ENCODE results near the gene PDE10A. TPM values are rescaled to one million over a fixed set of nuclear protein-coding genes. Genes with fewer than 3 reads are reported as not detected.

Gene PDE10A
- total RNA-seq, 1 experiment from 2014 or later, result 2.1 TPM

- H3K36me3 ChIP-seq (ENCODE audit: low read depth, low read length), result no peaks in the 10 kb centered on the region
- CTCF ChIA-PET, result no interaction called here
- H2AFZ ChIP-seq (ENCODE audit: low read length), result no peak overlapping the region
- H3K9me2 ChIP-seq (replicated peaks; ENCODE audit: low read length), result no peaks in the 10 kb centered on the region
- H3F3A ChIP-seq (ENCODE audit: low read length, unreplicated experiment), result no peaks in the 10 kb centered on the region
- H3K27me3 ChIP-seq (ENCODE audit: low read length), result no peaks in the 10 kb centered on the region
- no peaks in the 10 kb centered on the region for H4K20me1 ChIP-seq (ENCODE audit: low read length)
- no peak overlapping the region for H3K4me3 ChIP-seq (ENCODE audit: low read length)
- no peaks in the 10 kb centered on the region for H3K9me3 ChIP-seq (ENCODE audit: low read length)
- no peak overlapping the region for H3K27ac ChIP-seq (ENCODE audit: low read length)
- BruUV-seq (replicated peaks), result no TSS peak
- no peaks in the 10 kb centered on the region for H3K4me1 ChIP-seq (ENCODE audit: insufficient read depth, low read length)
- TF ChIP-seq, protein P1, sequence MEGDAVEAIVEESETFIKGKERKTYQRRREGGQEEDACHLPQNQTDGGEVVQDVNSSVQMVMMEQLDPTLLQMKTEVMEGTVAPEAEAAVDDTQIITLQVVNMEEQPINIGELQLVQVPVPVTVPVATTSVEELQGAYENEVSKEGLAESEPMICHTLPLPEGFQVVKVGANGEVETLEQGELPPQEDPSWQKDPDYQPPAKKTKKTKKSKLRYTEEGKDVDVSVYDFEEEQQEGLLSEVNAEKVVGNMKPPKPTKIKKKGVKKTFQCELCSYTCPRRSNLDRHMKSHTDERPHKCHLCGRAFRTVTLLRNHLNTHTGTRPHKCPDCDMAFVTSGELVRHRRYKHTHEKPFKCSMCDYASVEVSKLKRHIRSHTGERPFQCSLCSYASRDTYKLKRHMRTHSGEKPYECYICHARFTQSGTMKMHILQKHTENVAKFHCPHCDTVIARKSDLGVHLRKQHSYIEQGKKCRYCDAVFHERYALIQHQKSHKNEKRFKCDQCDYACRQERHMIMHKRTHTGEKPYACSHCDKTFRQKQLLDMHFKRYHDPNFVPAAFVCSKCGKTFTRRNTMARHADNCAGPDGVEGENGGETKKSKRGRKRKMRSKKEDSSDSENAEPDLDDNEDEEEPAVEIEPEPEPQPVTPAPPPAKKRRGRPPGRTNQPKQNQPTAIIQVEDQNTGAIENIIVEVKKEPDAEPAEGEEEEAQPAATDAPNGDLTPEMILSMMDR (conservative IDR thresholded peaks at IDR 0.05; ENCODE audit: low read depth, low read length), result no peak
- TF ChIP-seq EZH2 (IDR thresholded peaks at IDR 0.05; ENCODE audit: low read length, unreplicated experiment) (no peak), EZH2phosphoT487 (IDR thresholded peaks at IDR 0.05; ENCODE audit: borderline replicate concordance, low read length) (no peak)
- DNase-seq (no peak), ATAC-seq (no peak)
- H3K79me2 ChIP-seq (ENCODE audit: low read length), result no peaks in the 10 kb centered on the region
- H3K9ac ChIP-seq (ENCODE audit: low read length), result no peak overlapping the region
- H3K4me2 ChIP-seq (ENCODE audit: low read length), result no peak overlapping the region
- POLR2A ChIA-PET (ENCODE audit: unreplicated experiment), result no interaction called here
- intact Hi-C loops (cut with micrococcal nuclease), result no loop called here
These were observed 236.1 kb downstream of the PDE10A start for GRCh38 chr6:165426892-165427291.

- H2AFZ ChIP-seq (ENCODE audit: low read length), result no peak overlapping the region
- H3K27ac ChIP-seq (ENCODE audit: low read length), result no peak overlapping the region
- no peaks in the 10 kb centered on the region for H3K79me2 ChIP-seq (ENCODE audit: low read length)
- no peaks in the 10 kb centered on the region for H4K20me1 ChIP-seq (ENCODE audit: low read length)
- H3F3A ChIP-seq (ENCODE audit: low read length, unreplicated experiment), result no peaks in the 10 kb centered on the region
- no peaks in the 10 kb centered on the region for H3K9me3 ChIP-seq (ENCODE audit: low read length)
- H3K4me3 ChIP-seq (ENCODE audit: low read length), result no peak overlapping the region
- DNase-seq (no peak), ATAC-seq (no peak)
- H3K4me2 ChIP-seq (ENCODE audit: low read length), result no peak overlapping the region
- H3K9ac ChIP-seq (ENCODE audit: low read length), result no peak overlapping the region
- intact Hi-C loops (cut with micrococcal nuclease), result no loop called here
- no peaks in the 10 kb centered on the region for H3K9me2 ChIP-seq (replicated peaks; ENCODE audit: low read length)
- ChIA-PET POLR2A (ENCODE audit: unreplicated experiment) (no interaction called here), CTCF (no interaction called here)
- no peaks in the 10 kb centered on the region for H3K4me1 ChIP-seq (ENCODE audit: insufficient read depth, low read length)
- TF ChIP-seq, protein P1 (conservative IDR thresholded peaks at IDR 0.05; ENCODE audit: low read depth, low read length), result no peak
- no peak for TF ChIP-seq EZH2 (IDR thresholded peaks at IDR 0.05; ENCODE audit: low read length, unreplicated experiment)
- no peak for TF ChIP-seq EZH2phosphoT487 (IDR thresholded peaks at IDR 0.05; ENCODE audit: borderline replicate concordance, low read length)
- BruUV-seq (replicated peaks), result no TSS peak
- no peaks in the 10 kb centered on the region for H3K27me3 ChIP-seq (ENCODE audit: low read length)
- H3K36me3 ChIP-seq (ENCODE audit: low read depth, low read length), result no peaks in the 10 kb centered on the region
These were observed 240.8 kb downstream of the PDE10A start for GRCh38 chr6:165422192-165422591.

- CTCF ChIA-PET, result no interaction called here
- H3K4me2 ChIP-seq (ENCODE audit: low read length), result no peak overlapping the region
- no TSS peak for BruUV-seq (replicated peaks)
- H2AFZ ChIP-seq (ENCODE audit: low read length), result no peak overlapping the region
- no peaks in the 10 kb centered on the region for H3K4me1 ChIP-seq (ENCODE audit: insufficient read depth, low read length)
- ATAC-seq, result no peak
- DNase-seq, result no peak
- H3K9me2 ChIP-seq (replicated peaks; ENCODE audit: low read length), result no peaks in the 10 kb centered on the region
- no peaks in the 10 kb centered on the region for H3K27me3 ChIP-seq (ENCODE audit: low read length)
- no peaks in the 10 kb centered on the region for H3K9me3 ChIP-seq (ENCODE audit: low read length)
- no peaks in the 10 kb centered on the region for H3K36me3 ChIP-seq (ENCODE audit: low read depth, low read length)
- no peak for TF ChIP-seq EZH2phosphoT487 (IDR thresholded peaks at IDR 0.05; ENCODE audit: borderline replicate concordance, low read length)
- no peak for TF ChIP-seq EZH2 (IDR thresholded peaks at IDR 0.05; ENCODE audit: low read length, unreplicated experiment)
- TF ChIP-seq, protein P1 (conservative IDR thresholded peaks at IDR 0.05; ENCODE audit: low read depth, low read length), result no peak
- no peaks in the 10 kb centered on the region for H3F3A ChIP-seq (ENCODE audit: low read length, unreplicated experiment)
- H3K4me3 ChIP-seq (ENCODE audit: low read length), result no peak overlapping the region
- no peak overlapping the region for H3K27ac ChIP-seq (ENCODE audit: low read length)
- no peaks in the 10 kb centered on the region for H4K20me1 ChIP-seq (ENCODE audit: low read length)
- no peaks in the 10 kb centered on the region for H3K79me2 ChIP-seq (ENCODE audit: low read length)
- POLR2A ChIA-PET (ENCODE audit: unreplicated experiment), result no interaction called here
- intact Hi-C loops (cut with micrococcal nuclease), result no loop called here
- no peak overlapping the region for H3K9ac ChIP-seq (ENCODE audit: low read length)
These were observed 245.7 kb downstream of the PDE10A start for GRCh38 chr6:165417278-165417865.

Data from PC-3 (cell line).